ENCODE results near the gene PDLIM5.
"Not testable (repeated sequence)": the region's sequence is repeated elsewhere in the genome, so short reads cannot be mapped to it uniquely, and the experiment has no call there.

Gene PDLIM5, protein sequence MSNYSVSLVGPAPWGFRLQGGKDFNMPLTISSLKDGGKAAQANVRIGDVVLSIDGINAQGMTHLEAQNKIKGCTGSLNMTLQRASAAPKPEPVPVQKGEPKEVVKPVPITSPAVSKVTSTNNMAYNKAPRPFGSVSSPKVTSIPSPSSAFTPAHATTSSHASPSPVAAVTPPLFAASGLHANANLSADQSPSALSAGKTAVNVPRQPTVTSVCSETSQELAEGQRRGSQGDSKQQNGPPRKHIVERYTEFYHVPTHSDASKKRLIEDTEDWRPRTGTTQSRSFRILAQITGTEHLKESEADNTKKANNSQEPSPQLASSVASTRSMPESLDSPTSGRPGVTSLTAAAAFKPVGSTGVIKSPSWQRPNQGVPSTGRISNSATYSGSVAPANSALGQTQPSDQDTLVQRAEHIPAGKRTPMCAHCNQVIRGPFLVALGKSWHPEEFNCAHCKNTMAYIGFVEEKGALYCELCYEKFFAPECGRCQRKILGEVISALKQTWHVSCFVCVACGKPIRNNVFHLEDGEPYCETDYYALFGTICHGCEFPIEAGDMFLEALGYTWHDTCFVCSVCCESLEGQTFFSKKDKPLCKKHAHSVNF

GRCh38 chr4:94451695-94452475, at the start of gene PDLIM5:
TSS of gene PDLIM5 (plus strand) at chr4:94451942. CDS start at chr4:94455289, 3,347 bp downstream.
- Histone ChIP-seq H3K4me1 (ENCODE audit: control insufficient read depth, insufficient read depth, low read length) (no peaks in the 10 kb centered on the region), H3K27me3 (ENCODE audit: control insufficient read depth, insufficient read depth, low read length) (no peaks in the 10 kb centered on the region), H3K27ac (ENCODE audit: low read length) (no peak within 1 kb of the TSS), H3K9me3 (ENCODE audit: control insufficient read depth, insufficient read depth, low read length) (no peaks in the 10 kb centered on the region), H3K36me3 (ENCODE audit: control insufficient read depth, insufficient read depth, low read length) (no peaks in the 10 kb centered on the region), H3K4me3 (ENCODE audit: low read length) (peak within 1 kb of the TSS; percentile 89)
- WGBS (ENCODE audit: insufficient coverage, insufficient read length): no CpG with 5 or more reads among the region's 88 CpGs
- DNase-seq (ENCODE audit: low read depth, low spot score): peak; percentile 64

DNA sequence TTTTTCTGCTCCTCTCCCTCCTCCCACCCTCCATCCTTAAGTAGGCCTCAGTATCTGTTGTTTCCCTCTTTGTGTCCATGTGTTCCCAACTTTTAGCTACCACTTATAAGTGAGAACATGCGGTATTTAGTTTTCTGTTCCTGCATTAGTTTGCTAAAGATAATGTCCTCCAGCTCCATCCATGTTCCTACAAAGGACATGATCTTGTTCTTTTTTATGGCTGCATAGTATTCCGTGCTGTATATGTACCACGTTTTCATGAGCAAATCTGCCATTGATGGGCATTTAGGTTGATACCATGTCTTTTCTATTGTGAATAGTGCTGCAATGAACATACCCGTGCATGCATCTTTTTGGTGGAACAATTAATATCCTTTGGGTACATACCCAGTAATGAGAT, 49.3 kb upstream of the PDLIM5 start:
- H3K27me3 ChIP-seq (ENCODE audit: control insufficient read depth, insufficient read depth, low read length); H3K36me3 ChIP-seq (ENCODE audit: control insufficient read depth, insufficient read depth, low read length); DNase-seq (ENCODE audit: low read depth, low spot score); H3K9me3 ChIP-seq (ENCODE audit: control insufficient read depth, insufficient read depth, low read length); H3K27ac ChIP-seq (ENCODE audit: low read length); H3K4me1 ChIP-seq (ENCODE audit: control insufficient read depth, insufficient read depth, low read length); H3K4me3 ChIP-seq (ENCODE audit: low read length): not testable (repeated sequence)
- no CpG with 5 or more reads among the region's 4 CpGs for WGBS (ENCODE audit: insufficient coverage, insufficient read length)

- no peaks in the 10 kb centered on the region for H3K9me3 ChIP-seq (ENCODE audit: control insufficient read depth, insufficient read depth, low read length)
- H3K4me3 ChIP-seq (ENCODE audit: low read length): no peak overlapping the region
- no peak for DNase-seq (ENCODE audit: low read depth, low spot score)
- H3K27ac ChIP-seq (ENCODE audit: low read length): no peak overlapping the region
- H3K4me1 ChIP-seq (ENCODE audit: control insufficient read depth, insufficient read depth, low read length): no peaks in the 10 kb centered on the region
- no peaks in the 10 kb centered on the region for H3K27me3 ChIP-seq (ENCODE audit: control insufficient read depth, insufficient read depth, low read length)
- no peaks in the 10 kb centered on the region for H3K36me3 ChIP-seq (ENCODE audit: control insufficient read depth, insufficient read depth, low read length)
Observed at GRCh38 chr4:94403751-94404150, 48.0 kb upstream of the PDLIM5 start.

GRCh38 chr4:94406668-94407437, 44.9 kb upstream of the PDLIM5 start:
- H3K4me3 ChIP-seq (ENCODE audit: low read length): no peak overlapping the region
- no peaks in the 10 kb centered on the region for H3K36me3 ChIP-seq (ENCODE audit: control insufficient read depth, insufficient read depth, low read length)
- DNase-seq (ENCODE audit: low read depth, low spot score): peak; percentile 80
- no peaks in the 10 kb centered on the region for H3K27me3 ChIP-seq (ENCODE audit: control insufficient read depth, insufficient read depth, low read length)
- no peaks in the 10 kb centered on the region for H3K4me1 ChIP-seq (ENCODE audit: control insufficient read depth, insufficient read depth, low read length)
- no peak overlapping the region for H3K27ac ChIP-seq (ENCODE audit: low read length)
- no peaks in the 10 kb centered on the region for H3K9me3 ChIP-seq (ENCODE audit: control insufficient read depth, insufficient read depth, low read length)
- WGBS (ENCODE audit: insufficient coverage, insufficient read length): no CpG with 5 or more reads among the region's 10 CpGs

DNA sequence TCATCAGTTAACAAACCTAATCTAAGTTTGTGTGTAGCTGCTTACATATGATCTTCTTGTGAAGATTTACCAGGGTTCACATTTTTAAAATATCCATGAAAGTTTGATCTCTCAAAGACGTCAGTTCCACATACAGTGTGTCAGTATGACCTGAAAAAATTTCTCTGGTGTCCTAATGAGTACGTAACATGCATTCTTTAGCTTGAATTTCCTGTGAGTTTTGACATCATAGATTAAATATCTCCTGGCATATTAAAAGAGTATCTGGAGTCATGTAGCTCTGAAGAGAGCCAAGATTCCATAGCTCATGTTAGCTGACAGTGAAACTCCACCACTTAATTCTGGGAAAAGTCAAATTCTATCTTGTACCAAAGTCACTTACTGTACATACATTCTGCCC, 43.9 kb upstream of the PDLIM5 start:
- no peak for DNase-seq (ENCODE audit: low read depth, low spot score)
- Histone ChIP-seq H3K4me1 (ENCODE audit: control insufficient read depth, insufficient read depth, low read length) (no peaks in the 10 kb centered on the region), H3K9me3 (ENCODE audit: control insufficient read depth, insufficient read depth, low read length) (no peaks in the 10 kb centered on the region), H3K4me3 (ENCODE audit: low read length) (no peak overlapping the region), H3K27ac (ENCODE audit: low read length) (no peak overlapping the region), H3K27me3 (ENCODE audit: control insufficient read depth, insufficient read depth, low read length) (no peaks in the 10 kb centered on the region), H3K36me3 (ENCODE audit: control insufficient read depth, insufficient read depth, low read length) (no peaks in the 10 kb centered on the region)
- no CpG with 5 or more reads among the region's 2 CpGs for WGBS (ENCODE audit: insufficient coverage, insufficient read length)

DNA sequence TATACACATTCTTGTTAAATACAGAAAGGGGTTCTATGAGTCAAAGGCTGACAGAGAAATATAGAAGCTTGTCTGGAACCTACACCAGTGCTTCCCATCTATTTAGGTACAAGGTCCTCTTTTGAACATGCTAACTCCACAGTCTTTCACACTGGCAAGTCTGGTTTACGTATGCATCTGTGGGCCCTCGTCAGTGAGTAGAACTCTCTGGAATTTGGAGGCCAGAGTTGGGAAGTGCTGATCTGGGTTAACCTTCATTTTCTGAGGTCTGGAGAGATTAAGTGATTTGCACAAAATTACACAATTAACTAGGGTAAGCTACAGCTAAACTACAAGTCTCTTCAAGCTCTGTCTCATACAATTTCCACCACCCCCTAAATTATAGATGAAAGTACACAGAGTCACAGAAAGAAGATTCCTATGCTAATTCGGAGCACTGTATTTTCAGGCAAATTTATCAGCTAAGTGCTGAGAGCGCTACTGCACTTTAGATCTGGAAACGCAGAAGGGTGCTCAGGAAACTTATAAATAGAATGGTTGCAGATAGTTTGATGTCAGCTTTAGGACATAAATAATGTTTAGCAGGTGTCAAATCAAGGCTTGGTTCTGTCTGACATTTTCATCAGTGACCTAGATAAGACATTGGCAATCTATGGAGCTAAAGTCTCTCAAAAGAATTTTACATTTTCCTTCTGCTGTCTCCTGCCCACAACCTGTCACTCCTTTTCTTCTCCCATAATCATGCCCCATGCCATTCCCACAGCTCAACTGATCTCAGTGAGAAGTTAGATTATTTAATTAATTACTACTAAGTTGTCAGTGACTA, 43.0 kb upstream of the PDLIM5 start:
- H3K27ac ChIP-seq (ENCODE audit: low read length): no peak overlapping the region
- H3K4me1 ChIP-seq (ENCODE audit: control insufficient read depth, insufficient read depth, low read length): no peaks in the 10 kb centered on the region
- WGBS (ENCODE audit: insufficient coverage, insufficient read length): no CpG with 5 or more reads among the region's 5 CpGs

DNA sequence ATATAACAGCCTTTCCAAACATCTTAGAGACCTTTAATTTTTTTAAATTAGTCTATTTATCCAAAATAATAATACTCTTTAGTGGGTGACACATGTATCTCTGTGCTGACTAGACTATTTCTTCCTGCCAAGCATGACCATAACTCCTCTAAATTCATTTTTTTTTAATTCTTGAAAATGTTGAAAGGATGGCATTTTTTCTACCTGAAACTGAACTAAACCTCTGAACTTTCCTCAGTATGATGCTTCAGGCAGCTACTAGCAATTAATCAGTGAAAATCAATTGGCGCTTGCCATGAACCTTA, 42.4 kb upstream of the PDLIM5 start:
- Histone ChIP-seq H3K27ac (ENCODE audit: low read length) (no peak overlapping the region), H3K27me3 (ENCODE audit: control insufficient read depth, insufficient read depth, low read length) (no peaks in the 10 kb centered on the region), H3K9me3 (ENCODE audit: control insufficient read depth, insufficient read depth, low read length) (no peaks in the 10 kb centered on the region), H3K4me3 (ENCODE audit: low read length) (no peak overlapping the region), H3K36me3 (ENCODE audit: control insufficient read depth, insufficient read depth, low read length) (no peaks in the 10 kb centered on the region), H3K4me1 (ENCODE audit: control insufficient read depth, insufficient read depth, low read length) (no peaks in the 10 kb centered on the region)
- no CpG with 5 or more reads among the region's 1 CpG for WGBS (ENCODE audit: insufficient coverage, insufficient read length)
- no peak for DNase-seq (ENCODE audit: low read depth, low spot score)

More for the DNA sequence above, 43.0 kb upstream of the PDLIM5 start:
- DNase-seq (ENCODE audit: low read depth, low spot score): no peak
- no peaks in the 10 kb centered on the region for H3K27me3 ChIP-seq (ENCODE audit: control insufficient read depth, insufficient read depth, low read length)
- H3K9me3 ChIP-seq (ENCODE audit: control insufficient read depth, insufficient read depth, low read length): no peaks in the 10 kb centered on the region
- H3K36me3 ChIP-seq (ENCODE audit: control insufficient read depth, insufficient read depth, low read length): no peaks in the 10 kb centered on the region
- no peak overlapping the region for H3K4me3 ChIP-seq (ENCODE audit: low read length)

DNA sequence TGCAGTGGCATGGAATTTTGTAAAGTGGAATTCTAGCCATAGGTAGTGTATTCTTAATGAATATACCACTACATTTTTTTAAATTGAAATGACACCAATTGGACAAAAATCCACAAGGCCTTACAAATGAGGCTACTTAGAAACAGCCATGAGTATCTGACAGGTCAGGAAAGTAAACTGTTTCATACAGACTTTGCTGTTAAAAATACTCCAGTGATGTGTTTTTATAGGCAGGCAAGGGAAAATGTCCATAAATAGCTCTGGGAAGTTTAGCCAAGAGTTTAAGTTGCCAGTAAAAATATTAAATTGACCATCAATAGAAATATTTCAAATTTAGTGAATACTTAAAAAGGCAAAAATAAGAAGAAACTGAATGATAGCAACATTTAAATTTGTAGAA, 41.8 kb upstream of the PDLIM5 start:
- Histone ChIP-seq H3K4me1 (ENCODE audit: control insufficient read depth, insufficient read depth, low read length) (no peaks in the 10 kb centered on the region), H3K9me3 (ENCODE audit: control insufficient read depth, insufficient read depth, low read length) (no peaks in the 10 kb centered on the region), H3K27me3 (ENCODE audit: control insufficient read depth, insufficient read depth, low read length) (no peaks in the 10 kb centered on the region), H3K36me3 (ENCODE audit: control insufficient read depth, insufficient read depth, low read length) (no peaks in the 10 kb centered on the region), H3K4me3 (ENCODE audit: low read length) (no peak overlapping the region), H3K27ac (ENCODE audit: low read length) (no peak overlapping the region)
- no peak for DNase-seq (ENCODE audit: low read depth, low spot score)

- H3K27ac ChIP-seq (ENCODE audit: low read length): no peak overlapping the region
- no peak for DNase-seq (ENCODE audit: low read depth, low spot score)
- no peaks in the 10 kb centered on the region for H3K4me1 ChIP-seq (ENCODE audit: control insufficient read depth, insufficient read depth, low read length)
- no peaks in the 10 kb centered on the region for H3K9me3 ChIP-seq (ENCODE audit: control insufficient read depth, insufficient read depth, low read length)
- WGBS (ENCODE audit: insufficient coverage, insufficient read length): no CpG with 5 or more reads among the region's 10 CpGs
- H3K36me3 ChIP-seq (ENCODE audit: control insufficient read depth, insufficient read depth, low read length): no peaks in the 10 kb centered on the region
- H3K4me3 ChIP-seq (ENCODE audit: low read length): no peak overlapping the region
- H3K27me3 ChIP-seq (ENCODE audit: control insufficient read depth, insufficient read depth, low read length): no peaks in the 10 kb centered on the region
Observed at GRCh38 chr4:94410678-94411206, 41.0 kb upstream of the PDLIM5 start.
